ENCODE results near the gene SMIM36.
"Not testable (repeated sequence)": the region's sequence is repeated elsewhere in the genome, so short reads cannot be mapped to it uniquely, and the experiment has no call there.

Gene SMIM36

DNA sequence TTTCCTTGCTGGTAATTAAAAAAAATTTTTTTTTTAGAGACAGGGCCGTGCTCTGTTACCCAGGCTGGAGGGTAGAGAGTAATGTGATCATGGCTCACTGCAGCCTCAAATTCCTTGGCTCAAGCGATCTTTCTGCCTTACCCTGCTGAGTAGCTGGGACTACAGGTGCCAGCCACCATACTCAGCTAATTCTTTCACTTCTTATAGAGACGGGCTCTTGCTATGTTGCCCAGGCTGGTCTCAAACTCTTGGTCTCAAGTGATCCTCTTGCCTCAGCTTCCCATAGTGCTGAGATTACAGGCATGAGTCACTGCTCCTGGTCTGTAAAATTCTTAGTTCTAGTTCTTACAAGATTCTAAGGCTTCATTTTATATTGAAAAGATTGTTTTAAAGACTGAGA, 11.1 kb downstream of the SMIM36 start:
- no peak for DNase-seq

- DNase-seq, result no peak
Observed at GRCh38 chr17:55496094-55496881, 15.0 kb downstream of the SMIM36 start.

GRCh38 chr17:55495239-55495638, 16.0 kb downstream of the SMIM36 start:
- DNase-seq, result no peak

DNA sequence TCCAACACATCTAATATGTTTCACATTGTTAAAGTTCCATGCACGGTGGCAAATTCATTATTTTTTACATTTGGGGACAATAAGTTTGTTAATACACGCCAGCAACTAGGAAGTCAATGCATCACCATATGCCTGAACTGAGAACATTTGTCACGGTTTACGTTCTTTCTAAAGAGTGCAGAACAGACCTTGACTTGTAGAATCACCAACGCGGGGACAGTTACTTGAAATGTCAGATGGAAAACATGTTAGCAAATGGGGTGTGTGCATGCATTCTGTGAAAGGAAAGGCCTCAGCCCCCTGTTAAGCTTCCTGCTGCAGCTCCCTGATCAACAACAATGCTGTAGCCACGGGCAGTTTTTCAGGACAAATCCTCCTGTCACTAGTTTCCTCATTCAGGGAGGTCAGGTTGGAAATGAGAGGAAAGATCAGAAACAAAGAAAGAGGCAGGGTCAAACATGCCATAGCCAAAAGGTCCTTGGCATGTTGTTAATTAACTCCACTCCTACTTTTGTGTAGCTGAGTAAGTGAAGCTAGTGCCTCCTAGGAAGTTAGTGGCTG, 18.4 kb downstream of the SMIM36 start:
- no peak for DNase-seq

GRCh38 chr17:55490376-55490775, 20.9 kb downstream of the SMIM36 start:
- no peak for DNase-seq

DNA sequence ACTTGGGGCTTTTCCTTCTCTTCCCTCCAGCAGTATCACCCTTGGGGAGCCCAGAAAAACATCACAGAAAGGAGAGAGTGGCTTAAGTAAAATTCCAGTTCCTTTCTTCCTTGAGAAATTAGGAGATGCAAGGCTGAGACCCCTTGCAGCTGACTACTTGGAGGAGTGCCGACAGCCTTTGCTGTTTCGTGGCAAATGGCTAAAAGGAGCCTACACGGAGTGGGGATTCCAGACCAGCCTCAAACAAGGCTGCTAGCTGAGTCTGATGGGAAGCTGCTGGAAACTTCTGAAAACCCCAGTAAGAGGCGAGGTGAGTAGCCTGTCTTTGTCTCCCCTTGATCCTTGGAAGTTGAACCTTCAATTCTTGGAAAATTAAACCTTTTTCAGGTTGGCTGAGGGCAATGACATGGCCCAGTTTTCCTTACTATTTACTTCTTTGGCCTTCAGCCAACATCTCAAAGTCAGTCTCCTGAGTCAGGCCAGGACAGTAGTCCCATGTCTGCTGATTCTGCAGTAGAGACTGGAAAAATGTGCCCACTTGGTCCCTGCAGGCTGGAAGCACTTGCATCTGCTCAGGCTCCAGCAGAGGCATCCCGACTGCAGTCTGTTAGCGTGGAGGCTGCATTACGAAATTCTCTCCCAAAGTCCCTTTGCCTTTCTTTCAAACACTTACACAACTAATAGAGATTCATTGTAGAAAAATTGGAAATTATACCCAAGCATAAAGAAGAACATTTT, 23.4 kb downstream of the SMIM36 start:
- DNase-seq, result no peak

- no peak for DNase-seq
Observed at GRCh38 chr17:55484575-55484974, 26.7 kb downstream of the SMIM36 start.

DNA sequence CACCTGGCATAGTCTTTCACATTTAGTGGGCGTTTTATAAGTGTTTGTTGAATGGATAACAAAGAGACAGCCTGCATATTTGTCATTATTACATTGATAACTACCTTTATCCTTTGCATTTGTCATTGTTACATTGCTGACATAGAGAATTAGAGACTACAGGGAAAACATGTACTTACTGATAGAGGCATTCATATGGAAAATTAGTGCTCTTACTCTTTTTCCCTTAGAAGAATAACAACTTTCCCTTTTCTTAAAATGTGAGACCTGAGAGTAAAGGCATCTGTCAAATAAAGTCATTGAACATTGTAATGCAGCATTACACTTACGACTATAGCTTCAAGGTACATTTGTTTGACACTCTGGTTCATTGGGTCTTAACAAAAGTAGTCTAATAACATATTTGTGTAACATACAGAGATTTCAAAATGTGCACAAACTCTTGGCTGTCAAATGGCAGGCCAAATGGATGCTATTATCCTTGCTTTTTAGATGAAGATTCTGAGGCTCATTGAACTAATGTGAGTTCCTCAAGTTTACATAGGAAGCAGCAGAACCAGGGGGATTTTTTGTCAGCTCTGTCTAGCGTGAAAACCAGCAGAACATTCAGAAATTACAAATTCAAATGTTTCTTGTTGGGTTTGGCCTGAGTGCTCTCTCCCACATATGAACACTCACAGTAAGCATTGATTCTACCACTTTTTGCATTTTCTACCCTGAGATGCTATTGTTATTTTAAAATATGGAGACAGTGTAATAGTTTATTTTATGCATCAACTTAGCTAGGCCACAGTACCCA, 28.5 kb downstream of the SMIM36 start:
- no peak for DNase-seq

GRCh38 chr17:55480631-55481315, 30.5 kb downstream of the SMIM36 start:
- DNase-seq, result no peak

DNA sequence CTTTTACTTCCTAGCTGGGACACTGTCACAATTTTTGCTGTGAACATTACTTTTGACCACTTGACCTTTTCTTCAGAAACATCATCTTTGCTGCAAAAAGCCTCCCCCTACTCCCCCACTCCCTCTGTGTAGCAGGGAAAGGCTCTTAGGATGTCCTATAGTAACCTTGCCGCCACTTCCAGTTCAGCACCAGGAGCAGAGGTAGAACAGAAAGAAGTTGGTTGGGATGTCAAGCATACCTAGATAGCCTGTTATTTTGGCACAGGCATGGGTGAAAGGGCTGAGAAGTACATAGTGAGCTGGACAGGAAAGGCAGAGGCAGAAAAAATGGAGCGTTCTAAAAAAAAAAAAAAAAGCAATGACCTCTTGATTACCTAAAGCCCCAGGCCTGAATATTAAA, 31.3 kb downstream of the SMIM36 start:
- DNase-seq, result no peak

- no peak for DNase-seq
Observed at GRCh38 chr17:55478971-55479370, 32.3 kb downstream of the SMIM36 start.

- no peak for DNase-seq
Observed at GRCh38 chr17:55466671-55467070, 44.6 kb downstream of the SMIM36 start.

DNA sequence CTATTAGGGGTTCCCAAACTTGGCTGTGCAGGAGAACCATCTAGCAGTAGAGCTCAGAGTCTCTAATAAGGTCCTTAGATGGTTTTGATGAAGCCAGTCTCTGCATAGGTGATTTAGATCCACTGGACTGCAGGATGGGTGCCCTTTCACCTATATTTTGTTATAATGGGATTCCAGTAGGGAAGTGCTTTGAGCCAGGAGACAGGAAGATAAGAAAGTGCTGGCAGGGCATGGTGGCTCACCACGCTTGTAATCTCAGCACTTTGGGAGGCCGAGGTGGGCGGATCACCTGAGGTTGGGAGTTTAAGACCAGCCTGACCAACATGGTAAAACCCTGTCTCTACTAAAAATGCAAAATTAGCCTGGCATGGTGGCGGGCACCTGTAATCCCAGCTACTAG, 45.5 kb downstream of the SMIM36 start:
- DNase-seq, result not testable (repeated sequence)

DNA sequence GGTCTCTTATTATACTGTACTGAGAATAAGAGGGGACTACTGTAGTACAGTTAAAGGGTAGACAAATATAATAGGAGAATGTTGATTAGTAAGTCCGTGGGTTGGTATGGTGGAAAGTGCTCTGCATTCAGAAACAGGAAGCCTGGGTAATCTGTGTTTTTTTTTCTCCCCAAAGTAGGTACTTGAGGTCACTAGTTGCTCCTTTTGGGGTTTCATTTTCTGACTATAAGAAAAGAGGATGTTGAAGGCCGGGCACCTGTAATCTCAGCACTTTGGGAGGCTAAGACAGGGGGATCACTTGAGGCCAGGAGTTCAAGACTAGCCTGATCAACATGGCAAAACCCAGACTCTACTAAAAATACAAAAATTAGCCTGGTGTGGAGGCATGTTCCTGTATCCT, 47.7 kb downstream of the SMIM36 start:
- no peak for DNase-seq

GRCh38 chr17:55462711-55463110, 48.5 kb downstream of the SMIM36 start:
- DNase-seq, result no peak

DNA sequence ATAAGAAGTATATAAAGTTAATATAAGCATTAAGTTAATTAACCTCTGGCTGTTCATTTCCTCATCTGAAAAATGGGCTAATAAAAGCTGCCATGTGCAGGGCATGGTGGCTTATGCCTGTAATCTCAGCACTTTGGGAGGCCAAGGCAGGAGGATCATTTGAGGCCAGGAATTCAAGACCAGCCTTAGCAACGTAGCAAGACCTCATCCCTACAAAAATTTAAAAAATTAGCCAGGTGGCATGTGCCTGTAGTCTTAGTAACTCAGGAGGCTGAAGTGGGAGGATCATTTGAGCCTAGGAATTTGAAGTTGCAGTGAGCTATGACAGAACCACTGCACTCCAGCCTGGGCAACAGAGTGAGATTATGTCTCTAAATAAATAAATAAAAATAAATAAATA, 49.0 kb downstream of the SMIM36 start:
- no peak for DNase-seq

- DNase-seq, result no peak
Observed at GRCh38 chr17:55458978-55459377, 52.3 kb downstream of the SMIM36 start.

- DNase-seq, result no peak
Observed at GRCh38 chr17:55458287-55458900, 52.9 kb downstream of the SMIM36 start.

GRCh38 chr17:55456307-55457240, 54.7 kb downstream of the SMIM36 start:
- no peak for DNase-seq

- DNase-seq, result no peak
Observed at GRCh38 chr17:55454906-55455474, 56.3 kb downstream of the SMIM36 start.

Measured in NCI-H1930 (cell line).